ENCODE results near the gene SHC1.

The SHC1 gene

DNA sequence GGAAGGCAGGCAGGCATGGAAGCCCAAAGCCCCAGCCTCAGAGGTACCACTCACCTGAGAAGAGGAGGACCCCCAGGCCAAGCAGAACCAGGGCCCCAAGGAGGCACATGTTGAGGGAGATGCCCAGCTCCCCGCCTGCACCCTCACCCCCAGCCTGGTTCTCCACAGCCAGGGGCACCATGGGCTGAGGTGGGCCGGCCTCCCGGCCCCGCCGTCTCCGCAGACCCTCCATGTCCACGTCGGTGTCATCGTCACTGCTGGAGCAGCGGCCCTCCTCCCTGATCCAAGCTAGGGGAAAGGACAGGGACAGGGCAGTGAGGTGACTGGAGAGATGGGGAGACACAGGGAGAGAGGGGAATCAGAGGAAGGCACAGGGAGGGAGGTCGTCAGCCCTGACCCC is 22.5 kb downstream of the SHC1 start:
- no peaks in the 10 kb centered on the region for H3K9me2 ChIP-seq (replicated peaks; ENCODE audit: control insufficient read depth, low read length)
- no peaks in the 10 kb centered on the region for H3K9me3 ChIP-seq (ENCODE audit: control insufficient read depth, insufficient read depth, low read length)
- no peak for TF ChIP-seq CTCF (IDR thresholded peaks at IDR 0.05; ENCODE audit: low read depth, low read length, poor library complexity, severe bottlenecking)
- TF ChIP-seq EZH2phosphoT487 (IDR thresholded peaks at IDR 0.05; ENCODE audit: borderline replicate concordance, low read length) = no peak
- H3K27me3 ChIP-seq (ENCODE audit: control insufficient read depth, low read length) = no peaks in the 10 kb centered on the region
- H3K4me2 ChIP-seq (ENCODE audit: low read length) = no peak overlapping the region
- H3K79me2 ChIP-seq (ENCODE audit: control insufficient read depth, low read length) = peaks cover 8% of the 10 kb centered on the region
- peaks cover 37% of the 10 kb centered on the region for H3K36me3 ChIP-seq (ENCODE audit: control insufficient read depth, low read length)
- no peaks in the 10 kb centered on the region for H4K20me1 ChIP-seq (ENCODE audit: control insufficient read depth, insufficient read depth, low read depth, low read length)
- H3K4me1 ChIP-seq (ENCODE audit: control insufficient read depth, low read length) = peaks cover 47% of the 10 kb centered on the region
- peaks cover 12% of the 10 kb centered on the region for H3F3A ChIP-seq (ENCODE audit: control insufficient read depth, insufficient read depth)
- no peak overlapping the region for H3K4me3 ChIP-seq (ENCODE audit: low read length)
- H3K27ac ChIP-seq (ENCODE audit: low read depth, low read length) = no peak overlapping the region

DNA sequence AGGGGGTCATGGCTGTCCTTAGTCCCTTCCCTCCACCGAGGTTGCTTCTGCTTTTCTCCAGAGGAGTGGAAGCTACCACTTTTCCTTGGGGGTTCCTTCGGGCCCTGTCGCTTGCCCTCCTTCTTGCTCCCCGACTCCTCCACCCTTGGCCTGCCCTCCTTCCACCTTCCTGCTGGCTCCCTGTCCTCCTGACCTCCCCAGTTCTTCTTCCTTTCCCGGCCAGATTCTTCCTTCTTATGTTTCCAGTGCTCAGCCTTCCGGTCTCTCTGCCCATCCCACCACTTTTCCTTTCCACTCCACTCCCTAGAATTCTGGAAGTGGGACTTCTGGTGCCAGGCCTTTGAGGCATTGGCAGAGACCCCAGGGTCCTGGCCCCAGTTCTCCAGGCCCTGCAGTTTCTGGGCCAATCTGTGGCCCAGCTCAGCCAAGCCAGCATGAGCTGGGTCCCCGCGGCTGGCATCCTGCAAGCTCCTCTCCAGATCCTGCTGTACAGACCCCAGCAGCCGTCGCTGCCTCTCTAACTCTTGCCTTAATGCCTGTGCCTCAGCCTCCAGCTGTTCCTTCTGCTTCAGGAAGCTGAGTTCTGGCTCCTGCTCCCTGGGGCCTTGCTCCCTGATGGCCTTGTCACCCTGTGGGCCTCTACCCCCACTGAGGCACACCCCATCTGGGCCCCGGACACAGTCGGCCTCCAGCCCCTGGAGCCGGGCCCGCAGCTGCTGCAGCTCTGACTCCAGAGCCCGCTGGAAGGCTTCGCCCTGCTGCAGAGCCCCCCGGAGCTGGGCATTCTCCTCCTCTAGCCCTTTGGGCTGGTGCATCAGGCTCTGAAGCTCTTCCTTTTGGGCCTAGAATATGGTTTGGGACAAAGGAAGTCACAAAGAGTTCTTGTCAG is 24.3 kb downstream of the SHC1 start:
- no peaks in the 10 kb centered on the region for H4K20me1 ChIP-seq (ENCODE audit: control insufficient read depth, insufficient read depth, low read depth, low read length)
- TF ChIP-seq CTCF (IDR thresholded peaks at IDR 0.05; ENCODE audit: low read depth, low read length, poor library complexity, severe bottlenecking) = no peak
- TF ChIP-seq EZH2phosphoT487 (IDR thresholded peaks at IDR 0.05; ENCODE audit: borderline replicate concordance, low read length) = no peak
- H3K4me2 ChIP-seq (ENCODE audit: low read length) = no peak overlapping the region
- H3F3A ChIP-seq (ENCODE audit: control insufficient read depth, insufficient read depth) = peaks cover 14% of the 10 kb centered on the region
- peaks cover 46% of the 10 kb centered on the region for H3K4me1 ChIP-seq (ENCODE audit: control insufficient read depth, low read length)
- no peak overlapping the region for H3K4me3 ChIP-seq (ENCODE audit: low read length)
- peaks cover 24% of the 10 kb centered on the region for H3K79me2 ChIP-seq (ENCODE audit: control insufficient read depth, low read length)
- no peaks in the 10 kb centered on the region for H3K9me2 ChIP-seq (replicated peaks; ENCODE audit: control insufficient read depth, low read length)
- no peaks in the 10 kb centered on the region for H3K27me3 ChIP-seq (ENCODE audit: control insufficient read depth, low read length)
- H3K27ac ChIP-seq (ENCODE audit: low read depth, low read length) = no peak overlapping the region
- peaks cover 44% of the 10 kb centered on the region for H3K36me3 ChIP-seq (ENCODE audit: control insufficient read depth, low read length)
- no peaks in the 10 kb centered on the region for H3K9me3 ChIP-seq (ENCODE audit: control insufficient read depth, insufficient read depth, low read length)

GRCh38 chr1:154945160-154945961 is 25.2 kb downstream of the SHC1 start:
- Histone ChIP-seq H3K27ac (ENCODE audit: low read depth, low read length) (peak overlapping the region; percentile 94), H3K4me3 (ENCODE audit: low read length) (peak overlapping the region; percentile 83), H3K9me3 (ENCODE audit: control insufficient read depth, insufficient read depth, low read length) (no peaks in the 10 kb centered on the region), H3K9me2 (replicated peaks; ENCODE audit: control insufficient read depth, low read length) (no peaks in the 10 kb centered on the region), H3K4me2 (ENCODE audit: low read length) (peak overlapping the region; percentile 86), H3K27me3 (ENCODE audit: control insufficient read depth, low read length) (no peaks in the 10 kb centered on the region), H3K4me1 (ENCODE audit: control insufficient read depth, low read length) (peaks cover 54% of the 10 kb centered on the region), H4K20me1 (ENCODE audit: control insufficient read depth, insufficient read depth, low read depth, low read length) (no peaks in the 10 kb centered on the region), H3K36me3 (ENCODE audit: control insufficient read depth, low read length) (peaks cover 35% of the 10 kb centered on the region), H3F3A (ENCODE audit: control insufficient read depth, insufficient read depth) (peaks cover 17% of the 10 kb centered on the region), H3K79me2 (ENCODE audit: control insufficient read depth, low read length) (peaks cover 32% of the 10 kb centered on the region)
- TF ChIP-seq CTCF (IDR thresholded peaks at IDR 0.05; ENCODE audit: low read depth, low read length, poor library complexity, severe bottlenecking) = no peak

Data from DOHH2 (cell line).